BLaER1 (cell line): ENCODE data around the gene CREB5.

Experiments
- H3K27ac ChIP-seq: shearing (Covaris generic); formaldehyde crosslinking; 2 replicates; pipeline ENCODE4 v1.8.1; 2022
- H3K27me3 ChIP-seq: shearing (Covaris generic); formaldehyde crosslinking; 2 replicates; pipeline ENCODE4 v1.8.1; 2022
- H3K36me3 ChIP-seq: shearing (Covaris generic); formaldehyde crosslinking; 2 replicates; pipeline ENCODE4 v1.8.1; 2022
- H3K4me1 ChIP-seq: shearing (Covaris generic); formaldehyde crosslinking; 2 replicates; pipeline ENCODE4 v1.8.1; 2022
- H3K4me2 ChIP-seq: shearing (Covaris generic); formaldehyde crosslinking; 2 replicates; pipeline ENCODE4 v1.8.1; 2022
- H3K4me3 ChIP-seq: shearing (Covaris generic); formaldehyde crosslinking; 2 replicates; pipeline ENCODE4 v1.8.1; 2022
- H3K9ac ChIP-seq: shearing (Covaris generic); formaldehyde crosslinking; 2 replicates; pipeline ENCODE4 v1.8.1; 2022
- H3K9me3 ChIP-seq: shearing (Covaris generic); formaldehyde crosslinking; 2 replicates; pipeline ENCODE4 v1.8.1; 2022
- H4K20me1 ChIP-seq: shearing (Covaris generic); formaldehyde crosslinking; 2 replicates; pipeline ENCODE4 v1.8.1; 2022
- Cebpa-rat ChIP-seq: shearing (Covaris generic); IDR thresholded peaks from 2 replicates; pipeline ENCODE4 v1.8.1; 2022

CREB5 gene

GRCh38 chr7:28503396-28503795 is 91.1 kb downstream of the CREB5 start:
- H4K20me1 ChIP-seq: no peaks in the 10 kb centered on the region
- H3K9me3 ChIP-seq: peaks cover 28% of the 10 kb centered on the region
- no peaks in the 10 kb centered on the region for H3K27me3 ChIP-seq
- no peak for TF ChIP-seq Cebpa-rat
- no peaks in the 10 kb centered on the region for H3K36me3 ChIP-seq
- H3K4me3 ChIP-seq: no peak overlapping the region
- peak overlapping the region; percentile 75 for H3K4me2 ChIP-seq
- H3K27ac ChIP-seq: peak overlapping the region; percentile 65
- H3K4me1 ChIP-seq: peaks cover 70% of the 10 kb centered on the region
- H3K9ac ChIP-seq: no peak overlapping the region

DNA sequence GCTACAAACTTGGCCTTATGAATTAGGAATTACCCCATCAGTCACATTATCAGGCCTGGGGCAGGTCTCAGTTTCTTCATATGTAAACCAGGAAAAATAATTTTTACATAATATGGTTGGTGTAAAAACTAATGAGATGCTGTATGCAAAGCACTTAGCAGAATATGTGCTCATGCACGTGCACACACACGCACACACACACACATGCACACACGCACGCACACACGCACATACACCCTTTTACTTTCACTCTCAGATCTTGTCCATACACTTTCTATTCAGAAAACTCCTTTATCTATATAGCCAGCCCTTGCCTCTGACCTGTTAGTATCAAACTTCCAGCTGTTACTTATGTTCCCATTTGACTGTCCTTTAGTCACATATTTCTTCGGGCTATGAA is 92.7 kb downstream of the CREB5 start:
- peak overlapping the region; percentile 75 for H3K4me2 ChIP-seq
- no peak overlapping the region for H3K9ac ChIP-seq
- peaks cover 84% of the 10 kb centered on the region for H3K4me1 ChIP-seq
- H3K4me3 ChIP-seq: peak overlapping the region; percentile 38; the same call in 1 of the 2 replicates
- H3K27me3 ChIP-seq: no peaks in the 10 kb centered on the region
- no peaks in the 10 kb centered on the region for H3K36me3 ChIP-seq
- H3K27ac ChIP-seq: peak overlapping the region; percentile 65
- peaks cover 20% of the 10 kb centered on the region; the same call in 1 of the 2 replicates for H3K9me3 ChIP-seq
- no peak for TF ChIP-seq Cebpa-rat
- H4K20me1 ChIP-seq: no peaks in the 10 kb centered on the region

GRCh38 chr7:28505867-28506266 is 93.5 kb downstream of the CREB5 start:
- Histone ChIP-seq H3K9ac (no peak overlapping the region), H4K20me1 (no peaks in the 10 kb centered on the region), H3K27me3 (no peaks in the 10 kb centered on the region), H3K4me2 (peak overlapping the region; percentile 75), H3K9me3 (peaks cover 16% of the 10 kb centered on the region; the same call in 1 of the 2 replicates), H3K4me1 (peaks cover 79% of the 10 kb centered on the region), H3K27ac (peak overlapping the region; percentile 65; the same call in 1 of the 2 replicates), H3K36me3 (no peaks in the 10 kb centered on the region), H3K4me3 (no peak overlapping the region)
- no peak for TF ChIP-seq Cebpa-rat

DNA sequence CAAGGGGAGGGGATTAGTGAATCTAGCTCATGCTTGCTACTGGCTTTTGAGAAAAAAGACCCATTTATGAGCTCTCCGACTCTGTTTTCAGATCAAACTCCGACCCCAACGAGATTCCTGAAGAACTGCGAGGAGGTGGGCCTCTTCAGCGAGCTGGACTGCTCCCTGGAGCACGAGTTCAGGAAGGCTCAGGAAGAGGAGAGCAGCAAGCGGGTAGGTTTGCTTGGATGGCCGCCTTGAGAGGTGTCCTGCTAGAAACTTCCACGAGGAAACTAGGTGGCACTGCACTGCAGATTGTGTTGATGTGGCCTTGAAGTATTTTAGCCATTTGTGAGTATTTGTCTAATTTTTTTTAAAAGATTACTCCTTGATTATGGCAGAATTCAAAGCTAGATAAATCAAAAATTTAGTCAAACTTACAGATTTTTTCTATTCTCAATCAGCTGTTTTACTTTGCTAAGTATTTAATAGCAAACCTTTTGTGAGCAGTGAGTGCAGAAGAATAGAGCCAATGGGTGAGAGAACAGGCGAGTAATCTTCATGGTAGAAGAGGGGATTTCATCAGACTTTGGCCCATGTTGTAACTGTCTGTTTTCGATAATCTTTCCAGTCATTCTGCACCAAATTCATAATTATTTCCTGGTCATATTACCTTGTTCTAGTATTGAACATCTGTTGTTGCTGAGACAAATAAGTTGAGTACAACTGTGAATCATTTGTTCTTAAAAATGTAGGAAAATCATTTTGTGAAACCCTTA is 95.4 kb downstream of the CREB5 start:
- Histone ChIP-seq H3K27ac (no peak overlapping the region), H3K4me3 (no peak overlapping the region), H3K9ac (no peak overlapping the region), H3K27me3 (no peaks in the 10 kb centered on the region), H3K4me1 (peaks cover 73% of the 10 kb centered on the region), H3K4me2 (no peak overlapping the region), H3K36me3 (no peaks in the 10 kb centered on the region), H3K9me3 (0 out of 2 replicates have a peak, but pooled peaks cover 7% of the 10 kb centered on the region), H4K20me1 (no peaks in the 10 kb centered on the region)
- TF ChIP-seq Cebpa-rat: no peak

DNA sequence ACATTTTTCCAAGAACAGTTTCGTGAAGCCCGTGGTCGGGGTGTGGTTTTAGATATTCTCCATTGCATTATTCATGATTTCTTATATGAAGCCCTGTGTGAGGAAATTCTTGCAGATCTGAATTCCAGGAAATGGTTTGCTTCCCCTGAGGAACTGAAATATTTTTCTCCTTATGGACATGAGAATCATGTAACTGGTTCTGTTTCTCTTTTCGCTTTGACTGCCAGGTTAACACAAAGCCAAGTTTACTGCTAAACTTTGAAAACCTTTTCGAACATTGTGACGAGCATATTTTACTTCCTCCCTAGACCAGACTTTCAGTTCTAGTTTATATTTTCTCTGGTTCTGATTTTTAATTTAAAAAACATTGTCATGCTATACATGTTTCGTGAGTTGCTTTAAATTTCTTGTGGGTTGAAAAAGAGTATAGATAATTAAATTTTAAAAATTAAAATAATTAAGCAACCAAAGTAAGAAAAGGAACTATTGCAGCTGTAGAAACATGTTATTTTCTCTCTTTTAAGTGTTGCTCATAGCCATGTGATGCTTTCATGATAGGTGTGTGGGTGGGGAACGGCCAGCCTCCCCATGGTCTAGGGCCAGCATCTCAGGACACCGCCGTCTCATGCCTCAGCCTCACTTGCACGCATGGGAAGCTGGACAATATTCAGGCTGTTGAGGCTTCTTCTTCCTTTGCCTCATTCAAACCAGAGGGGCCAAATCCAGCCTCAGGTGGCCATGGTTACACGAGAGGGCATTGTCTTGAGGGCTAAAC is 97.1 kb downstream of the CREB5 start:
- Histone ChIP-seq H3K4me2 (peak overlapping the region; percentile 43), H3K9me3 (0 out of 2 replicates have a peak, but pooled peaks cover 10% of the 10 kb centered on the region), H3K9ac (no peak overlapping the region), H3K36me3 (no peaks in the 10 kb centered on the region), H3K27me3 (no peaks in the 10 kb centered on the region), H3K27ac (no peak overlapping the region), H4K20me1 (no peaks in the 10 kb centered on the region), H3K4me1 (peaks cover 60% of the 10 kb centered on the region), H3K4me3 (no peak overlapping the region)
- TF ChIP-seq Cebpa-rat: no peak

DNA sequence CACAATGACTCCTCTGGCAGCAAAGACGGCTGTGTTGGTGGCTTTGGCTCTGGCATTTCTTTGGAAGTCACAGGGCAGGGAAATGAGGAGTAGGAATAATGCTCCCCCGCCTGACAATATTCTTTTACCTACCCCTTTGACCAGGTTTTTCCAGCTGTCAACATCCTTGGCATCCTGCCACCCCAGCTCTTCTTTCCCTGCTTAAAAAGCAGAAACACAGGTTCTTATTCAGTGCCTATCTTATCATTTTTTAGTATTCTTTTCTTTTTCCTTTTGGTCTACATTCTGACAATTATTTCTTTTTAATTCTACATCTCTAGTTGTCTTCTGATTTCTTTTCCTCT is 97.7 kb downstream of the CREB5 start:
- H3K9ac ChIP-seq: no peak overlapping the region
- H3K4me3 ChIP-seq: no peak overlapping the region
- H4K20me1 ChIP-seq: no peaks in the 10 kb centered on the region
- H3K4me1 ChIP-seq: peaks cover 55% of the 10 kb centered on the region
- no peak overlapping the region for H3K27ac ChIP-seq
- H3K9me3 ChIP-seq: 0 out of 2 replicates have a peak, but pooled peaks cover 13% of the 10 kb centered on the region
- H3K27me3 ChIP-seq: no peaks in the 10 kb centered on the region
- TF ChIP-seq Cebpa-rat: no peak
- peak overlapping the region; percentile 43 for H3K4me2 ChIP-seq
- no peaks in the 10 kb centered on the region for H3K36me3 ChIP-seq

- Histone ChIP-seq H3K4me3 (no peak overlapping the region), H3K27ac (no peak overlapping the region), H3K9ac (no peak overlapping the region), H3K27me3 (no peaks in the 10 kb centered on the region), H3K9me3 (0 out of 2 replicates have a peak, but pooled peaks cover 6% of the 10 kb centered on the region), H3K36me3 (no peaks in the 10 kb centered on the region), H3K4me1 (peaks cover 34% of the 10 kb centered on the region), H3K4me2 (peak overlapping the region; percentile 6; the same call in 1 of the 2 replicates), H4K20me1 (no peaks in the 10 kb centered on the region)
- TF ChIP-seq Cebpa-rat: no peak
Measured at GRCh38 chr7:28512668-28513440, 100.5 kb downstream of the CREB5 start.

DNA sequence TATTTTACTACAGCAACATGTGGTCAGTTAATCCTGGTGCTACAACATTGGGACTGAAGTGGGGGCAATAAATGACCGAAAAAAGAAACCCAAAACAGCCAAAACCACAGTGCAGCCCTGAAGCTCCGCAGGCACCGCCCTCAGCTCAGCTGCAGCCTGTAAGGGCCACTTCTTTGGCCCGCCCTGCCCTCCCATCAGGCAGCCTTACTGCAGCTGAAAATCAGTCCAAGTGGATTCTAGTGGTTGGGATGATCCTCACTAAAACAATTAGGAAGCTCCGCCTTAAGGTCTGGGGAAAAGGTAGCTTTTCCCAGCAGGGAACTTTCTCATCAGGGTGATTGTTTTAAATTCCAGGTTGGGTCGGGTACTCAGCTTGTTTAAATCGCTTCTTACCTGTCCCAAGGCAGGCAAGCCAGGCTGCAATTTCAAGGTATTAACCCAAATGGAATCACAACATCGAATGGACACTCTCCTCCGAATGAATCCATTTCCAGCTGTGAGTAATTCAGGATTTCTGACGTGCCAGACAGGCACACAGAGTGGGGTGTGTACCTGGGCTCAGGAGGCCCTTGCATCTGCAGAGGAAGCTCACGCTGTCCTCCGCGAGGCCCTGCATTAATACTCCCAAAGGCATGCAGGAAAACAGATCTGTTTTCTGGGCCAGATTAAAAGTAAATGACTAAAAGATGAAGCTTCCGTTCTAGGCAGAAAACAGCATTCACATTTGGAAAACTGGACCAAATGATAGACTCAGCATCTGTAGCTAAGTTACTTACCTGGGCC is 104.3 kb downstream of the CREB5 start:
- no peaks in the 10 kb centered on the region for H4K20me1 ChIP-seq
- no peak overlapping the region for H3K4me3 ChIP-seq
- 0 out of 2 replicates have a peak, but pooled peaks cover 5% of the 10 kb centered on the region for H3K9me3 ChIP-seq
- no peak overlapping the region for H3K4me2 ChIP-seq
- no peaks in the 10 kb centered on the region for H3K27me3 ChIP-seq
- H3K36me3 ChIP-seq: no peaks in the 10 kb centered on the region
- peaks cover 19% of the 10 kb centered on the region for H3K4me1 ChIP-seq
- no peak overlapping the region for H3K27ac ChIP-seq
- TF ChIP-seq Cebpa-rat: no peak
- no peak overlapping the region for H3K9ac ChIP-seq

DNA sequence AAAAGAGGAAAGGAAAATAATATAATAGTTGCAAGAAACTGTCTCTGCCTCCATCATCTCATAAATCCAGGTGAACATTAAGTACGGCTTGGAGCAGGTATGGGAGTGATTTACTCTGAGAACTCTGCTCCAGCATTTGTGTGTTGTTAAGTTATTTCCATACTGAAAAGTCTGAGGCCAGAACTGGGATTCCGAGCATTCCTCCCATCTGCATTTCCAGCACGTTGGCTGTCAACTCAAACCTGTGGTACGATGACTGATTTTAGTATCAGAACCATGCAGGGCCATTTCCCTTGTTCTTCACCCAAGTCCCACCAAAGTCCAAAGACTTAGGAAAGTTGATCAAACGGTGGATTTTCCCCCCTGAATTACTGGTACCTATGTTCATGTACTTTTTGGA is 104.9 kb downstream of the CREB5 start:
- Histone ChIP-seq H3K4me2 (no peak overlapping the region), H3K4me1 (peaks cover 19% of the 10 kb centered on the region), H3K9ac (no peak overlapping the region), H3K36me3 (no peaks in the 10 kb centered on the region), H3K27ac (no peak overlapping the region), H4K20me1 (no peaks in the 10 kb centered on the region), H3K27me3 (no peaks in the 10 kb centered on the region), H3K9me3 (0 out of 2 replicates have a peak, but pooled peaks cover 5% of the 10 kb centered on the region), H3K4me3 (no peak overlapping the region)
- no peak for TF ChIP-seq Cebpa-rat
